ENCODE data around the gene RBM6. TPM values are rescaled to one million over a fixed set of nuclear protein-coding genes. Genes with fewer than 3 reads are reported as not detected.

RBM6 gene
- total RNA-seq, 1 donor: 50.7 TPM

DNA sequence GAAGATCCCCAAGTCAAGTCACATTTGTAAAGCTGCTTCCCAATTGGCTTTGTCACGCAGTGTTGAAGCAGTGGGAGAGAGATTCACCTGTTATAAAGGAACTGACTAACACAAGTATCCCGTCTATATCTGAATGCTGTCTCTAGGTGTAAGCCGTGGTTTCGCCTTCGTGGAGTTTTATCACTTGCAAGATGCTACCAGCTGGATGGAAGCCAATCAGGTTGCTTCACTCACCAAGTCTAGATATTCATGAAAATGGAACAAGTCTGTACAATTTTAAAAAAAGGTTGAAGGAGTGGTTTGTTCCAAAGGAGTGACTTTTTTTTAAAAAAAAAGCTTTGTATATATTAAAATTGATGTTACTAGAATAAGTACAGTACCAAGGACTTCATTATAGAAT lies 160.4 kb downstream of the RBM6 start:
- Histone ChIP-seq H3K79me2 (ENCODE audit: insufficient read depth, low read length) (peaks cover 38% of the 10 kb centered on the region), H3K27ac (ENCODE audit: low read depth, low read length) (no peak overlapping the region), H3K4me1 (ENCODE audit: insufficient read depth, low read length) (peaks cover 6% of the 10 kb centered on the region), H3K27me3 (ENCODE audit: insufficient read depth, low read length) (no peaks in the 10 kb centered on the region), H4K20me1 (ENCODE audit: insufficient read depth, low read length) (peaks cover 35% of the 10 kb centered on the region), H3K4me3 (ENCODE audit: insufficient read depth, low read length) (no peak overlapping the region), H3K36me3 (ENCODE audit: insufficient read depth, low read length) (peaks cover 97% of the 10 kb centered on the region), H3K4me2 (ENCODE audit: insufficient read depth, low read length) (no peak overlapping the region), H3K9me3 (ENCODE audit: low read depth, low read length) (no peaks in the 10 kb centered on the region), H2AFZ (ENCODE audit: low read length) (no peak overlapping the region)
- no peak for DNase-seq (ENCODE audit: insufficient read length, low spot score, missing footprints)
- no peak for TF ChIP-seq CTCF (IDR thresholded peaks at IDR 0.05; ENCODE audit: extremely low read depth, low read depth, low read length)

DNA sequence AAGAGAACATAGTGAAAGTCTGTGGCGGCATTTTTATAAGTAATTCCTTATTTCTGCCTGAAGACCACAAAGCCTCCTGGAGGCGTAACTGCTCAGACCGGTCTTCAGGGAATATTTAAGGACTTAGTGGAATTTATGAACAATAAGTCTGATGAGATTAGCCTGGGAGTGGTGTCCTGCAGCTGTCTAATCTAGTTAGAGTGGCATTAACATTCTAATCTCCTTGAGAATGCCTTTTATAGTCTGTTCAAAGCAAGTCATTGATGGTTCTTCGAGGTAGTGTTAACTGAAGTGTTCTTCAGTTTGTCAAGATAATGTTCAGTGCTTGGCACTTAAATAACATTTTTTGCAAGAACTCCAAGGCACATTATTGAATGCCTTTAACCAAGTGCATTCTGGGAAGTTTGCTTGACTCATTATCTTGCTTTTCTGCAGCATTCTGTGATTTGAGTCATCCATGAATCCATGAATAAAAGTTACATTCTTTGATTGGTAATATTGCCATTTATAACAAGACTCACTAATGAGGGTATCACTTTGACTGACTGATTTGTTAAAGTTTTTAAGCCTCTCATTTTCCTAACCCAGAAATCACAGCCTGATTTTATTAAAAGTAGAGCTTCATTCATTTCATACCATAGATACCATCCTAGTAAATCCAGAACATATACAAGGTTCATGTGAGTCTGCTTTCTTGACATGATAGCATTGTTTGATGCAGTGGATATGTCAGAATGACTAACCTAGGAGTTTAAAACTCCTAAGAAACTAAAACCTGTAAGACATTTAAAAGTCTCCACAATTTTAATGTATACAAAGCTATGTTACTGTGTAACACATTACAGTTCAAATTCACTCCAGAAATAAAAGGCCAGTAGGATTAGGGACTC lies 161.3 kb downstream of the RBM6 start:
- H3K27ac ChIP-seq (ENCODE audit: low read depth, low read length): peak overlapping the region; percentile 49
- H3K79me2 ChIP-seq (ENCODE audit: insufficient read depth, low read length): peaks cover 30% of the 10 kb centered on the region
- no peak overlapping the region for H2AFZ ChIP-seq (ENCODE audit: low read length)
- peaks cover 4% of the 10 kb centered on the region for H3K4me1 ChIP-seq (ENCODE audit: insufficient read depth, low read length)
- no peak overlapping the region for H3K4me3 ChIP-seq (ENCODE audit: insufficient read depth, low read length)
- H3K27me3 ChIP-seq (ENCODE audit: insufficient read depth, low read length): no peaks in the 10 kb centered on the region
- peaks cover 32% of the 10 kb centered on the region for H4K20me1 ChIP-seq (ENCODE audit: insufficient read depth, low read length)
- H3K4me2 ChIP-seq (ENCODE audit: insufficient read depth, low read length): no peak overlapping the region
- DNase-seq (ENCODE audit: insufficient read length, low spot score, missing footprints): no peak
- H3K9me3 ChIP-seq (ENCODE audit: low read depth, low read length): no peaks in the 10 kb centered on the region
- no peak for TF ChIP-seq CTCF (IDR thresholded peaks at IDR 0.05; ENCODE audit: extremely low read depth, low read depth, low read length)
- peaks cover 96% of the 10 kb centered on the region for H3K36me3 ChIP-seq (ENCODE audit: insufficient read depth, low read length)

DNA sequence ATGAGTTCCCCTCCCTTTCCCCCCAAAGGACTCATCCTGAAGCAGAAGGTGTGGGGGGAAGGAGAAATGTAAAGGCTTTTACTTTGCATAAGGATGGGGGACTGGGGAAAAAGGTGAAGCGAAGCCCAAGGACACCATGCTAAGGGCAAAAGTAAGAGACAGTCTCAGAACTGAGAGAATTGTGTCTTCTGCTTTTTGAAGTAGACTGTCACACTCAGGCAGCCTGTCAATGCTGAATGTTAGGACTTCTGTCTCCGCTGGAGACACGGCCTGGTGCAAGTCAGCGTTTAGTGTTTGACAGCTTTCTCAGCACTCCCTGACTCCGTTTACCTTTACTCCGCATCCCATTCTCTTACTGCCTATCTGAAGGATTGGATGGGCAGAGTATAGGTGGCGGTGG lies 162.6 kb downstream of the RBM6 start:
- no peak for DNase-seq (ENCODE audit: insufficient read length, low spot score, missing footprints)
- TF ChIP-seq CTCF (IDR thresholded peaks at IDR 0.05; ENCODE audit: extremely low read depth, low read depth, low read length): no peak
- no peaks in the 10 kb centered on the region for H3K27me3 ChIP-seq (ENCODE audit: insufficient read depth, low read length)
- no peak overlapping the region for H3K4me2 ChIP-seq (ENCODE audit: insufficient read depth, low read length)
- H3K79me2 ChIP-seq (ENCODE audit: insufficient read depth, low read length): peaks cover 25% of the 10 kb centered on the region
- no peak overlapping the region for H3K4me3 ChIP-seq (ENCODE audit: insufficient read depth, low read length)
- peaks cover 4% of the 10 kb centered on the region for H3K4me1 ChIP-seq (ENCODE audit: insufficient read depth, low read length)
- H3K9me3 ChIP-seq (ENCODE audit: low read depth, low read length): no peaks in the 10 kb centered on the region
- H3K27ac ChIP-seq (ENCODE audit: low read depth, low read length): no peak overlapping the region
- no peak overlapping the region for H2AFZ ChIP-seq (ENCODE audit: low read length)
- peaks cover 22% of the 10 kb centered on the region for H4K20me1 ChIP-seq (ENCODE audit: insufficient read depth, low read length)
- peaks cover 96% of the 10 kb centered on the region for H3K36me3 ChIP-seq (ENCODE audit: insufficient read depth, low read length)

DNA sequence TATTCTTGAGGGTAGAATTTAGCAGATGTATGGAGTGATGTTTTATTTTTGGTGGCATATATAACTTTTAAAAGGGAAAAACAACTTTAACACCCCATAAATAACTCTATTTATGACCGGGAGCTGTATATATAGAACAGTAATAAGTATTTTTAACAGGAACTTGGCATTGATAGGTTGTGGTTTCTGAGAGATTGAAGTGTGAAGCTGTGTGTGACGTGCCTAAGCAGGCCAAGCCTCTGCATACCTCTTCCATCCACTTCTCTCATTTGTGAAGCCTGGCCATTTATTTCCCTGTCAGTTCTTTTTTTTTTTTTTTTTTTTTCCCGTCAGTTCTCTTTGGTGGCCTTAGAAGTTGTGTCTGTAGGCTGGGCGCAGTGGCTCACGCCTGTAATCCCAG lies 171.8 kb downstream of the RBM6 start:
- no peak overlapping the region for H3K4me2 ChIP-seq (ENCODE audit: insufficient read depth, low read length)
- H3K9me3 ChIP-seq (ENCODE audit: low read depth, low read length): no peaks in the 10 kb centered on the region
- H3K36me3 ChIP-seq (ENCODE audit: insufficient read depth, low read length): peaks cover 99% of the 10 kb centered on the region
- no peak overlapping the region for H3K27ac ChIP-seq (ENCODE audit: low read depth, low read length)
- no peak overlapping the region for H2AFZ ChIP-seq (ENCODE audit: low read length)
- no peak overlapping the region for H3K4me3 ChIP-seq (ENCODE audit: insufficient read depth, low read length)
- H3K4me1 ChIP-seq (ENCODE audit: insufficient read depth, low read length): no peaks in the 10 kb centered on the region
- peaks cover 19% of the 10 kb centered on the region for H3K79me2 ChIP-seq (ENCODE audit: insufficient read depth, low read length)
- H4K20me1 ChIP-seq (ENCODE audit: insufficient read depth, low read length): peaks cover 25% of the 10 kb centered on the region
- TF ChIP-seq CTCF (IDR thresholded peaks at IDR 0.05; ENCODE audit: extremely low read depth, low read depth, low read length): no peak
- H3K27me3 ChIP-seq (ENCODE audit: insufficient read depth, low read length): no peaks in the 10 kb centered on the region
- DNase-seq (ENCODE audit: insufficient read length, low spot score, missing footprints): peak; percentile 25

Measured in osteoblast (primary cell).